GM13976 (cell line): ENCODE data around the gene TUBE1.
A peak's percentile ranks its signal among the peaks of the same experiment; 100 is the strongest.
"Not testable (repeated sequence)": the region's sequence is repeated elsewhere in the genome, so short reads cannot be mapped to it uniquely, and the experiment has no call there.

Experiments
- DNase-seq: peaks from one replicate; pipeline ENCODE4 v3.0.0; 2012; ENCODE audit warnings: low spot score
- CTCF ChIP-seq: IDR thresholded peaks from 2 replicates; pipeline ENCODE4 v1.5.1; 2012; ENCODE audit warnings: borderline replicate concordance, mild to moderate bottlenecking; ENCODE audit not compliant: insufficient read depth; ENCODE audit errors: extremely low read depth, missing control alignments, control extremely low read depth
- in situ Hi-C: fragments of 300-500 bp; cut with MboI; formaldehyde crosslinking; loops from one replicate; pipeline ENCODE4 v1.12.0; 2022; ENCODE audit warnings: low sequenced_read_pairs, mixed read lengths, inconsistent platforms; ENCODE audit not compliant: unreplicated experiment

Gene TUBE1

GRCh38 chr6:112106562-112106961 lies 19.3 kb upstream of the TUBE1 start:
- in situ Hi-C loops = no loop called here

GRCh38 chr6:112106026-112106425 lies 18.7 kb upstream of the TUBE1 start:
- DNase-seq, in situ Hi-C loops: not testable (repeated sequence)

More at GRCh38 chr6:112106562-112106961, 19.3 kb upstream of the TUBE1 start:
- no peak for DNase-seq
- TF ChIP-seq CTCF = no peak

- in situ Hi-C loops = no loop called here
- no peak for TF ChIP-seq CTCF
- no peak for DNase-seq
These were observed 13.3 kb upstream of the TUBE1 start for GRCh38 chr6:112100561-112100960.

GRCh38 chr6:112096901-112097300 lies 9.6 kb upstream of the TUBE1 start:
- DNase-seq = no peak
- in situ Hi-C loops = no loop called here
- no peak for TF ChIP-seq CTCF

GRCh38 chr6:112087916-112088315 lies 634 bp upstream of the TUBE1 start:
- TF ChIP-seq CTCF = no peak
- DNase-seq = no peak
- in situ Hi-C loops = no loop called here

- peak; percentile 53 for DNase-seq
- no peak for TF ChIP-seq CTCF
- in situ Hi-C loops = no loop called here
These were observed 542 bp downstream of the TUBE1 start for GRCh38 chr6:112086744-112087135.

- in situ Hi-C loops = no loop called here
- TF ChIP-seq CTCF = no peak
- DNase-seq = no peak
These were observed 1.8 kb downstream of the TUBE1 start for GRCh38 chr6:112085286-112086065.
